Measurements from ENCODE around the gene PGA5. TPM values are rescaled to one million over a fixed set of nuclear protein-coding genes. Genes with fewer than 3 reads are reported as not detected.

Gene PGA5
- total RNA-seq, 1 experiment from 2014 or later: 0.33 TPM

DNA sequence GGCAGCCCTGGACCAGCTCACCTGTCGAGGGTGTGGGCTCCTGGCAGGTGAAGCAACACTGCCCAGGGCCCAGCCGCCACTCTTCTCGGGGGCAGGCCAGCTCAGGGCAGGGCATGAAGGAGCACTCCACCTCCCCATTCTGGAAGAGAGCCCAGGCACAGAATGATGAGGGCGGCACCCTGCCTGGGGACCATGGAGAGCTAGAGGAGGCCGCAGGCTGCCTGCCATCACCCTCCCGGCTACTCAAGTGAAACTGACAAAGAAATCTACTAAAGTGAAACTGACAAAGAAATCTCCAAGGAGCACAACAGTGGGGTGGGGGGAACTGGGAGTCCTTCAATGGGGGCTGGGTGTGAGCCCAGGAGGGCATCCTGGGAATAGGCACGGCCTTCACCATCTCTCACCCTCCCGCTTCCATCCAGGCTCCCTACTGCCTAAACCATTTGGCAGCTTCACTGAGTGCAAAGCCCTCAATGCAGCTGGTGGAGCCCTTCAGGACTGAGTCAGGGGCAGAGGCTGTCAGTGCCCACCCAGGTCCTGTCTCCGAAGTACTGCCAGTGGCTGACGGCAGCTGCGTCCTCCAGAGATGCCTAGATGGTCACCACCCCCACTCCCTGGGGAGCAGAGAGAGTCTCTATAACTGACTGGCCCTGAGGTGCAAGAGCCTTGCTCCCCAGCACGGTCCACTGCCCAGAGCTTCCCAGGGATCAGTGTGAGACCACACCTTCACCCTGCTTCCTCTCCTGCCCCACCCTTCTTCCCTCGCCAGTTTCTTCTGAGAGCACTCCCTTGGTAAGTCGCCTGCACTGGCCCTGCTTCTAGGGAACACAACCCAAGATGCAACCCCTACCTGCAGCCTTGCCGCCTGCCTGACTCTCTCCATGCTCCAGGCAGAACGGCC lies 32.5 kb downstream of the PGA5 start:
- no peak overlapping the region for H2AFZ ChIP-seq (ENCODE audit: low read length)
- H3K27ac ChIP-seq (ENCODE audit: insufficient read length, low read depth, low read length): no peak overlapping the region
- no peaks in the 10 kb centered on the region for H3K23me2 ChIP-seq (ENCODE audit: insufficient read length, low read depth, low read length, poor library complexity, severe bottlenecking)
- Mint-ChIP-seq H3K27me3 (ENCODE audit: low read depth) (0 out of 2 replicates have a peak, but pooled peaks cover under 1% of the 10 kb centered on the region), H3K27ac (0 out of 7 replicates have a peak overlapping the region, but pooled peaks of 1 of the 3 experiments have one; percentile 4), H3K36me3 (ENCODE audit: insufficient read depth in 1 of 3, low read depth in 3 of 3) (peaks cover 0 to 49% (median 0%) of the 10 kb centered on the region in 3 experiments; a peak in 3 of 7 replicates), H3K4me1 (peaks cover 5 to 11% of the 10 kb centered on the region in 2 experiments; a peak in 3 of 4 replicates), H3K4me3 (no peak overlapping the region), H3K9me3 (no peaks in the 10 kb centered on the region)
- no peak overlapping the region for H2AK5ac ChIP-seq (ENCODE audit: insufficient read length, low read length)
- H3K18ac ChIP-seq (ENCODE audit: insufficient read length, low read depth, low read length): no peak overlapping the region
- H2BK20ac ChIP-seq (ENCODE audit: low read depth, low read length, poor library complexity, severe bottlenecking): no peak overlapping the region
- no peaks in the 10 kb centered on the region for H3K27me3 ChIP-seq (ENCODE audit: insufficient read depth, low read length)
- H4K8ac ChIP-seq (replicated peaks; ENCODE audit: insufficient read length, low read depth, low read length): no peak overlapping the region
- H3K4me1 ChIP-seq (ENCODE audit: insufficient read depth, low read length): no peaks in the 10 kb centered on the region
- no CpG with 5 or more reads among the region's 16 CpGs for WGBS (ENCODE audit: extremely low coverage, insufficient read length, low lambda C conversion rate)
- no peak overlapping the region for H3K4ac ChIP-seq (ENCODE audit: low read depth, low read length)
- no peak overlapping the region for H3K56ac ChIP-seq (ENCODE audit: insufficient read length, low read depth, low read length)
- H4K20me1 ChIP-seq (ENCODE audit: control insufficient read depth, insufficient read depth, insufficient read length): no peaks in the 10 kb centered on the region
- no peak overlapping the region for H2BK120ac ChIP-seq (ENCODE audit: low read depth, low read length, poor library complexity, severe bottlenecking)
- H3T11ph ChIP-seq (ENCODE audit: low read length): no peak overlapping the region
- TF ChIP-seq, protein P1, sequence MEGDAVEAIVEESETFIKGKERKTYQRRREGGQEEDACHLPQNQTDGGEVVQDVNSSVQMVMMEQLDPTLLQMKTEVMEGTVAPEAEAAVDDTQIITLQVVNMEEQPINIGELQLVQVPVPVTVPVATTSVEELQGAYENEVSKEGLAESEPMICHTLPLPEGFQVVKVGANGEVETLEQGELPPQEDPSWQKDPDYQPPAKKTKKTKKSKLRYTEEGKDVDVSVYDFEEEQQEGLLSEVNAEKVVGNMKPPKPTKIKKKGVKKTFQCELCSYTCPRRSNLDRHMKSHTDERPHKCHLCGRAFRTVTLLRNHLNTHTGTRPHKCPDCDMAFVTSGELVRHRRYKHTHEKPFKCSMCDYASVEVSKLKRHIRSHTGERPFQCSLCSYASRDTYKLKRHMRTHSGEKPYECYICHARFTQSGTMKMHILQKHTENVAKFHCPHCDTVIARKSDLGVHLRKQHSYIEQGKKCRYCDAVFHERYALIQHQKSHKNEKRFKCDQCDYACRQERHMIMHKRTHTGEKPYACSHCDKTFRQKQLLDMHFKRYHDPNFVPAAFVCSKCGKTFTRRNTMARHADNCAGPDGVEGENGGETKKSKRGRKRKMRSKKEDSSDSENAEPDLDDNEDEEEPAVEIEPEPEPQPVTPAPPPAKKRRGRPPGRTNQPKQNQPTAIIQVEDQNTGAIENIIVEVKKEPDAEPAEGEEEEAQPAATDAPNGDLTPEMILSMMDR (conservative IDR thresholded peaks at IDR 0.05): no peak
- H4K91ac ChIP-seq (ENCODE audit: insufficient read length, low read depth, low read length): no peak overlapping the region
- no peaks in the 10 kb centered on the region for H3K79me2 ChIP-seq (ENCODE audit: insufficient read depth, low read length)
- H2BK15ac ChIP-seq (ENCODE audit: low read depth, low read length): no peak overlapping the region
- no peak overlapping the region for H4K5ac ChIP-seq (ENCODE audit: insufficient read length, low read depth, low read length)
- DNase-seq: no peak
- no peak overlapping the region for H2BK5ac ChIP-seq (ENCODE audit: insufficient read length, low read length)
- H2BK12ac ChIP-seq (ENCODE audit: insufficient read length, low read depth, low read length): no peak overlapping the region
- H3K14ac ChIP-seq (ENCODE audit: insufficient read depth, low read length): no peak overlapping the region
- no peaks in the 10 kb centered on the region for H3K9me3 ChIP-seq (ENCODE audit: control insufficient read depth, low read depth, low read length)
- no peak overlapping the region for H3K23ac ChIP-seq (ENCODE audit: insufficient read length, low read depth, low read length)
- no peaks in the 10 kb centered on the region for H3K79me1 ChIP-seq (ENCODE audit: insufficient read depth, low read depth, low read length, poor library complexity, severe bottlenecking)
- H3K4me2 ChIP-seq (ENCODE audit: insufficient read depth, insufficient read length, low read length): no peak overlapping the region
- no peak overlapping the region for H3K9ac ChIP-seq (ENCODE audit: extremely low read depth, insufficient read length, low read length)
